Cardiac septum (tissue), 1 donor: ENCODE data around the gene STRN. TPM values are rescaled to one million over a fixed set of nuclear protein-coding genes. Genes with fewer than 3 reads are reported as not detected.
"Not testable (repeated sequence)": the region's sequence is repeated elsewhere in the genome, so short reads cannot be mapped to it uniquely, and the experiment has no call there.

Source experiments
- DNase-seq: peaks from one replicate; pipeline ENCODE4 v3.0.0-alpha.2; 2020; ENCODE audit warnings: low spot score
- intact Hi-C: fragments of 100-400 bp; cut with DNase I; formaldehyde crosslinking; loops from one replicate; pipeline ENCODE4 v1.14.0; 2022
- total RNA-seq: library from RNA; stranded (reverse); fragmentation: NEBNext Ultra II Directional; extraction: Animal tissue kit (Norgen Biotek cat#: 25700); gene quantifications from one replicate; pipeline ENCODE4 v1.2.1, GENCODE V29; 2021
- donor health status: DM: no; HTN: no; CAD: no.

The STRN gene
- total RNA-seq, 1 donor from 2014 or later: 78.0 TPM

DNA sequence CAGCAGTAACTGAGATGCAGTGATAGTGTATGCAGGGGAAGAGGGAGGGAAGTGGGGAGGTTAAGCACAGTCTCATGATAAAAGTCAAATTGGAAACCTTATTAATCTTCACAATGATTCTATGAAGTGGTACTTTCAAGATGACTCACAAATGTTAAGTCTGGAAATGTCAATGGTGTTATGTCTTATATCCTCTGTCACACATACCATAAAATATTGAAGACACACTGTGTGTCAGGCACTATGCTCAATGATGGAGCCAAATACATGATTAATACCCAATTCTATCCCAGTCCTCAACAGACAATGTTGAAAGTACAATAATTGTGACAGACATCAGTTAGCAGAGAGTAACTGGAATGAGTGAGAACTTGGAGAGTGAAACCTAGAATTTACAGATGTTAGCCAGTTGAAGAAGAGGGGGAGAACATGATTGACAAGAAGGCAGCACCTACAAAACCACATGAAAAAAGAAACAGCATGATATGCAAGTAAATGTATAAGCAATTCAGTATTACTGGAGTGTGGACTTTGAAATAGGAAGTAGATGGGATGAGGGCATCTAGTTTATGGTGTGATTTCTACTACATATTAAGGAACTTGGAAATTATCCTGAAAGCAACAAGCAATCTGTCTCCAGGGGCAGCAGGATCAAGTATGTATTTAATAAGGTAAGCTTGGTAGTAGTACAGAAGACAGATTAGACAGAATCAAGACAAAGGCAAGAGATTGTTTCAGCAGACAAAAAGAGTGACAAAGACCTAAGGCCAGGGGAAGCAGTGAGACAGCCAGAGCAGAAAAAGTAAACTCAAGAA is 107.6 kb downstream of the STRN start:
- intact Hi-C loops: no loop called here

GRCh38 chr2:36857713-36858112 is 108.6 kb downstream of the STRN start:
- intact Hi-C loops: no loop called here
- no peak for DNase-seq

More for the DNA sequence above, 107.6 kb downstream of the STRN start:
- DNase-seq: no peak

GRCh38 chr2:36855429-36855828 is 110.9 kb downstream of the STRN start:
- intact Hi-C loops: no loop called here
- no peak for DNase-seq

GRCh38 chr2:36854241-36854640 is 112.1 kb downstream of the STRN start:
- DNase-seq: no peak
- intact Hi-C loops: no loop called here

DNA sequence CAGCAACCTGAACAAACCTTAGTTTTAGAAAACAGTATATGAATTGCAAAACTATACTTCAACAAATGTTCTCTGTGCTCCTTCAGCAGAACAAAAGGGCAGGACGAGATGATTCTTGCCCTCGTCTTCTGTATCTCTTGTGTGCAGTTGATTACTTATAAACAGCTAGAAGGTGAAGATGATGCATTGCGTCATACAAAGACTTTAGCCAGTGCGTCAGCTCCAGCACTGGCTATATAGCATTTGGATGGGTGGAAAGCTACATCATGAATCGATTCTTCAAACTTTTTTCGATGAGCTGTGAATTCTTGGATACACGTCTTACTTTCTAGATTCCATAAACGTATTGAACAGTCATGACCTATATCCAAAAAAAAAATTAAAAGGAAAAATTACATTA is 117.1 kb downstream of the STRN start:
- intact Hi-C loops: no loop called here
- DNase-seq: no peak

DNA sequence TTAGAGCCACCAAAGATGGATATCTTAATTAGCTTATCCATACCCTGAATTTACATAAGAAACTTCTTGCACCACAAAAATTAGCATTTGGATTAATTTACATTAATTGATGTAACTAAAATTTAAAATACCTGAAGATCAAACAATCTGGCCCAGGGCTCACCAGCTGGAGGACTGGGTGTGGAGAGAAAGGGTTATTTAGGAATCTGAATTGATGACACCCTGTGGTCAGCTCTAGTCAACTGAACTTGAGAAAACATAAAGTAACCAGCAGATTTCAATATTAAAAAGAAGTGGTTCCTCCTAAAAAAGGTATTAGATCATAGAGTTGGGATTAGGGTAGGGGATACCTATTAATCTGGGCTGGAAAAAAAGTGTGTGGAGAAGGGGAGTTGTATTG is 122.5 kb downstream of the STRN start:
- DNase-seq: no peak
- intact Hi-C loops: no loop called here

GRCh38 chr2:36839976-36840617 is 126.2 kb downstream of the STRN start:
- intact Hi-C loops: no loop called here

GRCh38 chr2:36834731-36835524 is 131.4 kb downstream of the STRN start:
- intact Hi-C loops: no loop called here
- no peak for DNase-seq

More at GRCh38 chr2:36839976-36840617, 126.2 kb downstream of the STRN start:
- no peak for DNase-seq

DNA sequence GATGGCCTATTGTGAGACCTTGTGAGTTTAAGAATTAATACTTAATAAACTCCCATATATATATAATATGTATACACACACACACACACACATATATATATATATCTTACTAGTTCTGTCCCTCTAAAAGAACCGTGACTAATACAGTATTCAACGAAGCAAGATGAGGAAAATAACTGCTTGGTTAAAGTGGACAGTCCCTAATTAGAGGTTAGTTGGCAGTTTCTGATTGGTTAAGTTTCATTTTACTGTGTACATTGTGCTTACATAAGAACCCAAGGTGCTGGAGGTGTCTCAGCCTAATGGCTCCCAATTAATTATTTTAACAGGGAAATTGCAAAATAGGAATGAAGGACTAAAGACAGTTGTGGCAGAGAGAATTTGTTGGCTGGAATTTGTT is 132.1 kb downstream of the STRN start:
- no peak for DNase-seq
- intact Hi-C loops: no loop called here

GRCh38 chr2:36831185-36831584 is 135.2 kb downstream of the STRN start:
- no peak for DNase-seq
- intact Hi-C loops: no loop called here

GRCh38 chr2:36824683-36825082 is 141.7 kb downstream of the STRN start:
- DNase-seq, intact Hi-C loops: not testable (repeated sequence)

- no peak for DNase-seq
- intact Hi-C loops: no loop called here
Observed at GRCh38 chr2:36824273-36824672, 142.1 kb downstream of the STRN start.

GRCh38 chr2:36823862-36824261 is 142.5 kb downstream of the STRN start:
- DNase-seq: no peak
- intact Hi-C loops: no loop called here

DNA sequence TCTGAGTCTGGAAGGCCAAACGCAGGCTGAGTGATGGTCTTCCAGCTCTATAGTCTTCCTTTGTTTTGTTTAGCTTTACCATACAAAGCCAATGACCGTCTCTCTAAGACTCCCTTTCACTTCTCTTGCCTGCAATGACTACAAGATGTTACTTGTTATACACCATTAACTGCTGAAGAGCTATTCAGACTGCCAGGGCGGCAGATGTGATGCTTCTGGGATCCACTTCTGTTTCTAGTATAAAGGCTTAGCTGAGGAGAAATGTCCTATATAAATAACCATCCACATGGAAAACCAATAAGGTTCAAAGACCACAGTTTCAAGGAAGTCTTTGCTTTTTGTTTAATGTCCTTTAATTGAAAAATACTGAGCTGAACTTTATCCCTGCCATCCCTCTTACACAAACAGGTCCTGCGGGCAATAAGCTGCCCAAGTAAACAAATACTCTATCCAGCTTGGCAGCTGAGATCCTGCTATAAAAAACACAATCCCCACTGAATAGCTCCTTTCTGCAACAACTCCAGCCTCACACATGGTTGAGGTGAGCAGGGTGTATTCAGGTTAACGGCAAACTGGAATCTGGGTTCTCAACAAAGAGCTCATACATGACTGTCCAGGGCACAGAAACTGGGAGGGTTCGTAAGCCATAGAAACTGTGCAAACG is 145.3 kb downstream of the STRN start:
- intact Hi-C loops: no loop called here
- DNase-seq: no peak

GRCh38 chr2:36819095-36819711 is 147.1 kb downstream of the STRN start:
- DNase-seq: no peak
- intact Hi-C loops: no loop called here

DNA sequence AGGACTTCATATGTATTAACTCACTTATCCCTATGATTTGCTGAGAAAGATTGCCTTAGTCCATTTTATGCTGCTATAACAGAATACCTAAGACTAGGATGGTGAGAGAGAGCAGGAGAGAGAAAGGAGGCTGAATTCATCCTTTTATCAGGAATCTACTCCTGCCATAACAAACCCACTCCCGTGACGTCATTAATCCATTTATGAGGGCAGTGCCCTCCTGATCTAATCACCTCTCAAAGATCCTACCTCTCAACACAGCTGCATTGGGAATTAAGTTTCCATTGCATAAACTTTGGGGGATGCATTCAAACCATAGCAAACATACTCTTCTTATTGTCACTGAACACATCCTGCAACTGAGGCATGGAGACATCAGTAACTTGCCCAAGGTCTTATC is 147.8 kb downstream of the STRN start:
- intact Hi-C loops: no loop called here
- DNase-seq: no peak

DNA sequence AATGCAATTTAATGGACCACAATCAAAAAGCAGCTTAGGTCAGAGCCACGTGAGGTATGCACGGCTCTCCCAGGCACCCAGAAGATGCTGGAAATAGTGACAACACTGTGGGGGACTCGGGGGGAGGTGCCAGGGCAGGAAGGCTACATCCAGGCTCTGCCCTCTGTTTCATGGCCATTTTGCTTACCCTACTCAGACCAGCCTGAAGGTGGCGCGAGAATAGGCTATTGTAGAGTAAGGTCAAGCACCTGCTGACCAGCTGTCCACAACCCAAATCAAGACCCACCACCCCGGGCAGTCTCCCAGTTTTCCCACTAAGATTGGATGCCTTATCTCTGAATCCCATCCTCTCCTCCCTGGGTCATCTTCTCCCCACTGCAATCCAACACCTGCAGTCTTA is 154.1 kb downstream of the STRN start:
- no peak for DNase-seq
- intact Hi-C loops: no loop called here

DNA sequence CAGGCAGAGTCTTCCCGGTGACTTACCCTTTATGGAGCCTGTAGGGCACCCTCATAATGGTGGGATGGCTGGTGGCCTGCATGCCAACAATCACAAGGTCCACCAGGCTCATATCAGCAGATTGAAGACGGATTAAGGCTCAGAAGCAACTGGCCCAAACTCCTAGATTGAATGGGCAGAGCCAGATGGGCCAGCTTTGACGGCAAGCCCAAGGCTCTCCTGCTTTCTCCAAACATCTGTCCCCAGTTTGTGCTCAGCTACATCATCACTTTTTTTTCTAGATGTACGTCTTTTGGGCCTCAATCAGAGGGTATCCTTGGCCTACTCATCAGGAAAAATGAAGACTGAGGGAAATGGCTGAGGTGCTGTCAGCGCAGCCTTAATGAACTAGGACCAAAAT is 155.3 kb downstream of the STRN start:
- intact Hi-C loops: no loop called here

DNA sequence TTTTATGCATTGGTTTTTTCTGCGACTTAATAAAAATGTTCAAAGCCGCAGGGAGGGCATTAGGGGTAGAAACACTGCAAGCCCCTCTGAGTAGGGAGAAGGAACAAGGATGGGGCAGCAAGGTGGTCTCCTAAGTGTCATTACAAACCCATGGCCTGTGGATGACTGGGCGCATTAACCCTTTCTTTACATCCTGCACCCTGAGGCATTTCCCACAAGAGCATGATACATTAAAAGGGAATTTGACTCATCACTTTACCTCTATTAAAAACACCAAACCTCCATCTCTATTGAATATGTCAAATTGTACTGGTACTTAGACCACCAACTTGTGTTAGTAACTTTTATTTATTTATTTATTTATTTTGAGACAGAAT is 157.3 kb downstream of the STRN start:
- intact Hi-C loops: no loop called here
- DNase-seq: no peak

More for the DNA sequence above, 155.3 kb downstream of the STRN start:
- DNase-seq: no peak
